Measurements from ENCODE around the gene ANKRD27. TPM values are rescaled to one million over a fixed set of nuclear protein-coding genes. Genes with fewer than 3 reads are reported as not detected.
"Not testable (repeated sequence)": the region's sequence is repeated elsewhere in the genome, so short reads cannot be mapped to it uniquely, and the experiment has no call there.

ANKRD27 gene
- polyA plus RNA-seq, 1 experiment, result 28.7 TPM

DNA sequence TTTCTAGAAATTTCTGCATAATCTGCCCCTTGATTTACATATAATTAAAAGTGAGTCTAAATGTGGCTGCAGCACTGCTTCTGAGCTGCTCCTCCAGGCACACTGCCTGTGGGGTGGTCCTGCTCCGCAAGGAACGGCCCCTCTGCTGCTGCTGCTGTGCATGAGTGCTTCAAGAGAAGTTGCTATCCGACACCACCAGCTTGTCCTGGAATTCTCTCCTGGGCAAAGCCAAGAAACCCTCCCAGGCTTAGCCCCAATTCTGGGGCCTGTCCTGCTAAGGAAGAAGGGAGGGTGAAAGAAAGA is 101.5 kb downstream of the ANKRD27 start:
- Histone ChIP-seq H3K27me3 (ENCODE audit: control insufficient read depth, insufficient read depth, low read length) (no peaks in the 10 kb centered on the region), H3K4me3 (ENCODE audit: low read depth, low read length) (no peak overlapping the region), H3K27ac (ENCODE audit: low read depth, low read length) (no peak overlapping the region), H3K9me3 (ENCODE audit: control insufficient read depth, insufficient read depth, low read length) (no peaks in the 10 kb centered on the region; the same call in 1 of the 2 replicates)
- TF ChIP-seq, protein P1, sequence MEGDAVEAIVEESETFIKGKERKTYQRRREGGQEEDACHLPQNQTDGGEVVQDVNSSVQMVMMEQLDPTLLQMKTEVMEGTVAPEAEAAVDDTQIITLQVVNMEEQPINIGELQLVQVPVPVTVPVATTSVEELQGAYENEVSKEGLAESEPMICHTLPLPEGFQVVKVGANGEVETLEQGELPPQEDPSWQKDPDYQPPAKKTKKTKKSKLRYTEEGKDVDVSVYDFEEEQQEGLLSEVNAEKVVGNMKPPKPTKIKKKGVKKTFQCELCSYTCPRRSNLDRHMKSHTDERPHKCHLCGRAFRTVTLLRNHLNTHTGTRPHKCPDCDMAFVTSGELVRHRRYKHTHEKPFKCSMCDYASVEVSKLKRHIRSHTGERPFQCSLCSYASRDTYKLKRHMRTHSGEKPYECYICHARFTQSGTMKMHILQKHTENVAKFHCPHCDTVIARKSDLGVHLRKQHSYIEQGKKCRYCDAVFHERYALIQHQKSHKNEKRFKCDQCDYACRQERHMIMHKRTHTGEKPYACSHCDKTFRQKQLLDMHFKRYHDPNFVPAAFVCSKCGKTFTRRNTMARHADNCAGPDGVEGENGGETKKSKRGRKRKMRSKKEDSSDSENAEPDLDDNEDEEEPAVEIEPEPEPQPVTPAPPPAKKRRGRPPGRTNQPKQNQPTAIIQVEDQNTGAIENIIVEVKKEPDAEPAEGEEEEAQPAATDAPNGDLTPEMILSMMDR (IDR thresholded peaks at IDR 0.05; ENCODE audit: low read depth, low read length), result no peak
- ChIA-PET POLR2A (no interaction called here), CTCF (no interaction called here)
- no peak for DNase-seq (ENCODE audit: low read depth, low spot score)

DNA sequence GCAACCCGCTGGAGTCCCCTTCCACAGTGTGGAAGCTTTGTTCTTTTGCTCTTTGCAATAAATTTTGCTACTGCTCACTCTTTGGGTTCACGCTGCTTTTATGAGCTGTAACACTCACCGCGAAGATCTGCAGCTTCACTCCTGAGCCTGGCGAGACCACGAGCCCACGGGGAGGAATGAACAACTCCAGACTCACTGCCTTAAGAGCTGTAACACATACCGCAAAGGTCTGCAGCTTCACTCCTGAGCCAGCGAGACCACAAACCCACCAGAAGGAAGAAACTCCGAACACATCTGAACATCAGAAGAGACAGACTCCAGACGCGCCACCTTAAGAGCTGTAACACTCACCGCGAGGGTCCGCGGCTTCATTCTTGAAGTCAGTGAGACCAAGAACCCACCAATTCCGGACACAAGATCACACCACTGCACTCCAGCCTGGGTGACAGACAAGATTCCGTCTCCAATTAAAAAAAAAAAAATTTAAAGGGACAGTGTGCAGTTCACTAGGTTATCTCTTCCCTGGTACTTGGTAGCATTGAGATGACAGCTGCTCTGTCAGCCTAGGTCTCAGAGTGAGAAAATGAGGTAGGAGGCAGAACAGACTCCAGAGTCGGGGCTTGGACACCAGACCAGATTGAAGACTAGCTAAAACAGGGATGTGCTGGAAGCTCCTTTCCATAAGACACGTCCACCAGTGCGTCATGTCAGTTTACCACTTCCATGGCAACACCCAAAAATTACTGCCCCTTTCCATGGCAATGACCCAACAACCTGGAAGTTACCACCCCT is 102.1 kb downstream of the ANKRD27 start:
- H3K4me3 ChIP-seq (ENCODE audit: low read depth, low read length); DNase-seq (ENCODE audit: low read depth, low spot score); POLR2A ChIA-PET; H3K9me3 ChIP-seq (ENCODE audit: control insufficient read depth, insufficient read depth, low read length); H3K27ac ChIP-seq (ENCODE audit: low read depth, low read length); H3K27me3 ChIP-seq (ENCODE audit: control insufficient read depth, insufficient read depth, low read length); CTCF ChIA-PET: not testable (repeated sequence)

DNA sequence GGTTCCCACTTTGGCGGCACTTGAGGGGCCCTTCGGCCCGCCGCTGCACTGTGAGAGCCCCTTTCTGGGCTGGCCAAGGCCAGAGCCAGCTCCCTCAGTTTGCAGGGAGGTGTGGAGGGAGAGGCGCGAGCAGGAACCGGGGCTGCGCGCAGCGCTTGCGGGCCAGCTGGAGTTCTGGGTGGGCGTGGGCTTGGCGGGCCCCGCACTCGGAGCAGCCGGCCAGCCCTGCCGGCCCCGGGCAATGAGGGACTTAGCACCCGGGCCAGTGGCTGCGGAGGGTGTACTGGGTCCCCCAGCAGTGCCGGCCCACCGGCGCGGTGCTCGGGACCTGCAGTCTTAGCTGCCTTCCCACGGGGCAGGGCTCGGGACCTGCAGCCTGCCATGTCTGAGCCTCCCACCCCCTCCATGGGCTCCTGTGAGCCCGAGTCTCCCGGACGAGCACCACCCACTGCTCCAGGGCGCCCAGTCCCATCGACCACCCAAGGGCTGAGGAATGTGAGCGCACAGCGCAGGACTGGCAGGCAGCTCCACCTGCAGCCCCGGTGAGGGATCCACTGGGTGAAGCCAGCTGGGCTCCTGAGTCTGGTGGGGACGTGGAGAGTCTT is 103.4 kb downstream of the ANKRD27 start:
- POLR2A ChIA-PET, result not testable (repeated sequence)

DNA sequence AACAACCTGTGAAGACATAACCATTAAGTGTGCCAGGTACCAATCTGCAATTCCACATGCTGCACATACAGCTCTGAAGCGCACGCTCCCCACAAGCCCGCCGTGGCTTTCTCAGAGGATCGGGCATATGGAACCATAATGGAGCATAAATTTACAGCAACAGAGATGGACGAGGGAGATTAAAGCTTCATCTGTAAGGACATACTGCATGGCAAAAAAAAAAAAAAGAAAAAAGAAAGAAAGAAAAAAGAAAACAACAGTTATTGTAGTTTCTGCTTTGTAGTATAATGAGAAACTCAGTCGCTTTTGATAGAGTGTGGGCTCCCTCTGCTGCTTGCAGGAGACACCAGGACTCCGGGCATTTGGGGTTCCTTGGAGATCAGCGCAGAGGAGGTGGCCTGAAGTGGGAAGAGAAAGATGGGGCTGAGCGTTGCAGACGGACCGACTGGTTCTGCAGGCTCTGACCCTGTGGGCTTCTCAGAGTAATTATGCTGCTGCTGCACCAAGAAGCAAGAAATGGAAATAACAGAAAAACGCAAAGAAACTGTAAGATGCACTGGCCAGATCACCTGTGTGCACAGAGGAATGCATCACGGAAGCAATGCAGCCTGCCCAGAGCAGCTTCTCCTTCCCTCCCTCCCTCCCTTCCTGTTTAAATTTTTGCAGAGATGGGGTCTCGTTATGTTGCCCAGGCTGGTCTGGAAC is 104.7 kb downstream of the ANKRD27 start:
- H3K27me3 ChIP-seq (ENCODE audit: control insufficient read depth, insufficient read depth, low read length), result no peaks in the 10 kb centered on the region
- TF ChIP-seq, protein P1 (IDR thresholded peaks at IDR 0.05; ENCODE audit: low read depth, low read length), result peak; percentile 79
- H3K4me3 ChIP-seq (ENCODE audit: low read depth, low read length), result no peak overlapping the region
- no peak overlapping the region for H3K27ac ChIP-seq (ENCODE audit: low read depth, low read length)
- ChIA-PET POLR2A (interaction anchor here (0.7 kb wide), 1 partner anchor 108 kb away, joined by 6 read pairs; no protein-coding TSS in a partner anchor), CTCF (interaction anchor here (0.6 to 3.4 kb wide), 24 partner anchors 8 to 1910 kb away, joined by 3 to 65 read pairs (median 4); no protein-coding TSS in a partner anchor)
- no peaks in the 10 kb centered on the region; the same call in 1 of the 2 replicates for H3K9me3 ChIP-seq (ENCODE audit: control insufficient read depth, insufficient read depth, low read length)
- DNase-seq (ENCODE audit: low read depth, low spot score), result peak; percentile 18

More for the DNA sequence above, 103.4 kb downstream of the ANKRD27 start:
- CTCF ChIA-PET, result interaction anchor here (2.1 kb wide), 1 partner anchor 1889 kb away, joined by 9 read pairs; no protein-coding TSS in a partner anchor
- H3K27me3 ChIP-seq (ENCODE audit: control insufficient read depth, insufficient read depth, low read length); DNase-seq (ENCODE audit: low read depth, low spot score); H3K9me3 ChIP-seq (ENCODE audit: control insufficient read depth, insufficient read depth, low read length); H3K27ac ChIP-seq (ENCODE audit: low read depth, low read length); H3K4me3 ChIP-seq (ENCODE audit: low read depth, low read length): not testable (repeated sequence)

DNA sequence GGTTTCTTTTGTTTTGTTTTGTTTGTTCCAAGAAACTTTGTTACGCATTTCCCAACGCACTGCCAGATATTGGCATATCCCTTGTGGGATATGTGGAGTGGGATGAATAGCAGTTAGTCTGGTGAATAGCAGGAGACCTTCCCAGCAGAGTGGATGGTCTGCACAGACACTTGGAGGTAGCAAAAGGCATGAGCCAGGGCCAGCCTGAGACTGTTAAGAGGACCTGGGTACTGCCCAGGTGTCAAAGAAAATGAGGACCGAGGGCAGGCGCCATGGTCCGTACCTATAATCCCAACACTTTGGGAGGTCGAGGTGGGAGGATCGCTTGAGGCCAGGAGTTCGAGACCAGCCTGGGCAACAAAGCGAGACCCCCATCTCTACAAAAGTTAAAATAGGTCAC is 107.5 kb downstream of the ANKRD27 start:
- H3K4me3 ChIP-seq (ENCODE audit: low read depth, low read length), result no peak overlapping the region
- no peak overlapping the region for H3K27ac ChIP-seq (ENCODE audit: low read depth, low read length)
- TF ChIP-seq, protein P1 (IDR thresholded peaks at IDR 0.05; ENCODE audit: low read depth, low read length), result no peak
- no peaks in the 10 kb centered on the region; the same call in 1 of the 2 replicates for H3K9me3 ChIP-seq (ENCODE audit: control insufficient read depth, insufficient read depth, low read length)
- ChIA-PET CTCF (interaction anchor here (1.2 kb wide), 1 partner anchor 1885 kb away, joined by 5 read pairs; no protein-coding TSS in a partner anchor), POLR2A (no interaction called here)
- H3K27me3 ChIP-seq (ENCODE audit: control insufficient read depth, insufficient read depth, low read length), result no peaks in the 10 kb centered on the region
- no peak for DNase-seq (ENCODE audit: low read depth, low spot score)
